Activated CD4-positive, alpha-beta T cell treated with anti-CD3 and anti-CD28 coated beads, Interleukin-2, amount 10 ng/mL, durations not matched to agents 24 days and 14 days (primary cell): ENCODE data around the gene MRPL38. TPM values are rescaled to one million over a fixed set of nuclear protein-coding genes. Genes with fewer than 3 reads are reported as not detected.
"Not testable (repeated sequence)": the region's sequence is repeated elsewhere in the genome, so short reads cannot be mapped to it uniquely, and the experiment has no call there.

Experiments used
- DNase-seq: peaks from one replicate; pipeline ENCODE4 v3.0.0; 2022
- H3K27ac Mint-ChIP-seq: one replicate; pipeline ENCODE4 v1.8.0; 2022; ENCODE audit warnings: mild to moderate bottlenecking, mixed read lengths
- H3K27me3 Mint-ChIP-seq: one replicate; pipeline ENCODE4 v1.8.0; 2022; ENCODE audit warnings: mixed read lengths
- H3K36me3 Mint-ChIP-seq: one replicate; pipeline ENCODE4 v1.8.0; 2022; ENCODE audit warnings: low read depth, mild to moderate bottlenecking, mixed read lengths
- H3K4me1 Mint-ChIP-seq: one replicate; pipeline ENCODE4 v1.8.0; 2021; ENCODE audit warnings: mixed read lengths
- H3K4me3 Mint-ChIP-seq: one replicate; pipeline ENCODE4 v1.8.0; 2022; ENCODE audit warnings: mild to moderate bottlenecking, moderate library complexity, mixed read lengths
- H3K9me3 Mint-ChIP-seq: one replicate; pipeline ENCODE4 v1.8.0; 2021; ENCODE audit warnings: mixed read lengths
- intact Hi-C: fragments of 100-400 bp; cut with micrococcal nuclease; formaldehyde crosslinking; loops from one replicate; pipeline ENCODE4 v1.15.1; 2023
- total RNA-seq: library from RNA; stranded (reverse); gene quantifications from 2 replicates; pipeline ENCODE4 v1.2.3, GENCODE V29; 2022

MRPL38 gene
- total RNA-seq, 1 donor from 2014 or later, result 157 TPM

- H3K27ac Mint-ChIP-seq, H3K9me3 Mint-ChIP-seq, DNase-seq, H3K27me3 Mint-ChIP-seq, H3K4me3 Mint-ChIP-seq, intact Hi-C loops: not testable (repeated sequence)
- Mint-ChIP-seq H3K4me1 (peaks cover 12% of the 10 kb centered on the region), H3K36me3 (peaks cover 12% of the 10 kb centered on the region)
Measured at GRCh38 chr17:75885860-75886259, 18.8 kb downstream of the MRPL38 start.

GRCh38 chr17:75885431-75885830 lies 19.3 kb downstream of the MRPL38 start:
- intact Hi-C loops, result no loop called here
- H3K9me3 Mint-ChIP-seq, result no peaks in the 10 kb centered on the region
- H3K27ac Mint-ChIP-seq, result no peak overlapping the region
- H3K27me3 Mint-ChIP-seq, result peaks cover 11% of the 10 kb centered on the region
- no peak for DNase-seq
- H3K36me3 Mint-ChIP-seq, result peaks cover 10% of the 10 kb centered on the region
- H3K4me1 Mint-ChIP-seq, result peaks cover 12% of the 10 kb centered on the region
- no peak overlapping the region for H3K4me3 Mint-ChIP-seq

GRCh38 chr17:75881678-75882454 lies 22.8 kb downstream of the MRPL38 start:
- peaks cover 18% of the 10 kb centered on the region for H3K4me1 Mint-ChIP-seq
- H3K36me3 Mint-ChIP-seq, result peaks cover 3% of the 10 kb centered on the region
- no peak overlapping the region for H3K27ac Mint-ChIP-seq
- H3K4me3 Mint-ChIP-seq, result no peak overlapping the region
- intact Hi-C loops, result no loop called here
- H3K9me3 Mint-ChIP-seq, result no peaks in the 10 kb centered on the region
- DNase-seq, result no peak
- H3K27me3 Mint-ChIP-seq, result peaks cover 16% of the 10 kb centered on the region

- no peaks in the 10 kb centered on the region for H3K9me3 Mint-ChIP-seq
- peaks cover 16% of the 10 kb centered on the region for H3K27me3 Mint-ChIP-seq
- no peaks in the 10 kb centered on the region for H3K36me3 Mint-ChIP-seq
- no peak overlapping the region for H3K27ac Mint-ChIP-seq
- peak overlapping the region; percentile 48 for H3K4me3 Mint-ChIP-seq
- H3K4me1 Mint-ChIP-seq, result peaks cover 28% of the 10 kb centered on the region
- DNase-seq, result no peak
- intact Hi-C loops, result no loop called here
Measured at GRCh38 chr17:75880266-75880665, 24.4 kb downstream of the MRPL38 start.

GRCh38 chr17:75878174-75878998 lies 26.3 kb downstream of the MRPL38 start, which contains the start of gene TRIM47:
TSS of gene TRIM47 (minus strand) at chr17:75878581. CDS start at chr17:75878548, 33 bp downstream.
- peak within 1 kb of the TSS; percentile 90 for H3K4me3 Mint-ChIP-seq
- H3K27me3 Mint-ChIP-seq, result peaks cover 14% of the 10 kb centered on the region
- no peaks in the 10 kb centered on the region for H3K9me3 Mint-ChIP-seq
- peaks cover 33% of the 10 kb centered on the region for H3K4me1 Mint-ChIP-seq
- intact Hi-C loops, result no loop called here
- H3K27ac Mint-ChIP-seq, result peak within 1 kb of the TSS; percentile 96
- H3K36me3 Mint-ChIP-seq, result no peaks in the 10 kb centered on the region
- DNase-seq, result peak; percentile 79

GRCh38 chr17:75877752-75878173 lies 26.9 kb downstream of the MRPL38 start:
- peak; percentile 94 for DNase-seq
- Mint-ChIP-seq H3K4me3 (peak overlapping the region; percentile 90), H3K27ac (peak overlapping the region; percentile 96), H3K9me3 (no peaks in the 10 kb centered on the region), H3K27me3 (peaks cover 14% of the 10 kb centered on the region), H3K4me1 (peaks cover 35% of the 10 kb centered on the region), H3K36me3 (no peaks in the 10 kb centered on the region)
- intact Hi-C loops, result loop anchor here (1.0 to 2.0 kb wide), 2 partner anchors 13 to 19 kb away; partner anchors contain the start of gene TRIM65

GRCh38 chr17:75876938-75877751 lies 27.5 kb downstream of the MRPL38 start:
- Mint-ChIP-seq H3K4me1 (peaks cover 42% of the 10 kb centered on the region), H3K27me3 (peaks cover 10% of the 10 kb centered on the region), H3K27ac (peak overlapping the region; percentile 96), H3K36me3 (no peaks in the 10 kb centered on the region), H3K9me3 (no peaks in the 10 kb centered on the region), H3K4me3 (peak overlapping the region; percentile 90)
- peak; percentile 82 for DNase-seq
- intact Hi-C loops, result loop anchor here (1.0 to 2.0 kb wide), 3 partner anchors 13 to 22 kb away; partner anchors contain the start of genes TRIM65 and WBP2

GRCh38 chr17:75876190-75876937 lies 28.3 kb downstream of the MRPL38 start:
- Mint-ChIP-seq H3K27me3 (peaks cover 6% of the 10 kb centered on the region), H3K4me1 (peaks cover 35% of the 10 kb centered on the region), H3K27ac (peak overlapping the region; percentile 96), H3K36me3 (no peaks in the 10 kb centered on the region), H3K4me3 (peak overlapping the region; percentile 90), H3K9me3 (no peaks in the 10 kb centered on the region)
- intact Hi-C loops, result loop anchor here (1.0 to 2.0 kb wide), 2 partner anchors 20 to 21 kb away; partner anchors contain the start of genes TRIM65 and WBP2
- DNase-seq, result peak; percentile 91

GRCh38 chr17:75875940-75876189 lies 28.8 kb downstream of the MRPL38 start:
- no peaks in the 10 kb centered on the region for H3K36me3 Mint-ChIP-seq
- H3K27me3 Mint-ChIP-seq, result peaks cover 6% of the 10 kb centered on the region
- intact Hi-C loops, result loop anchor here (1.0 to 2.0 kb wide), 2 partner anchors 21 kb away; partner anchors contain the start of genes TRIM65 and WBP2
- H3K9me3 Mint-ChIP-seq, result no peaks in the 10 kb centered on the region
- H3K4me1 Mint-ChIP-seq, result peaks cover 35% of the 10 kb centered on the region
- H3K27ac Mint-ChIP-seq, result peak overlapping the region; percentile 96
- H3K4me3 Mint-ChIP-seq, result peak overlapping the region; percentile 90
- no peak for DNase-seq

- H3K27me3 Mint-ChIP-seq, result peaks cover 4% of the 10 kb centered on the region
- H3K4me1 Mint-ChIP-seq, result peaks cover 35% of the 10 kb centered on the region
- H3K4me3 Mint-ChIP-seq, result peak overlapping the region; percentile 90
- no peaks in the 10 kb centered on the region for H3K9me3 Mint-ChIP-seq
- no peak for DNase-seq
- H3K36me3 Mint-ChIP-seq, result no peaks in the 10 kb centered on the region
- intact Hi-C loops, result no loop called here
- peak overlapping the region; percentile 96 for H3K27ac Mint-ChIP-seq
Measured at GRCh38 chr17:75875182-75875939, 29.3 kb downstream of the MRPL38 start.

GRCh38 chr17:75874323-75875181 lies 30.1 kb downstream of the MRPL38 start:
- no peak for DNase-seq
- Mint-ChIP-seq H3K27ac (no peak overlapping the region), H3K4me3 (no peak overlapping the region), H3K9me3 (no peaks in the 10 kb centered on the region), H3K27me3 (no peaks in the 10 kb centered on the region), H3K36me3 (no peaks in the 10 kb centered on the region), H3K4me1 (peaks cover 35% of the 10 kb centered on the region)
- intact Hi-C loops, result no loop called here
